GM12878 (cell line): ENCODE results near the gene REPIN1. TPM values are rescaled to one million over a fixed set of nuclear protein-coding genes. Genes with fewer than 3 reads are reported as not detected.

Experiments used
- ASH2L ChIP-seq: fragments of 300-600, 200-600 bp; sonication (generic); IDR thresholded peaks from 2 replicates; pipeline ENCODE4 v1.6.1; 2017; ENCODE audit warnings: low read depth, mild to moderate bottlenecking, borderline replicate concordance
- BCL3 ChIP-seq: IDR thresholded peaks from 2 replicates; pipeline ENCODE4 v1.6.1; 2011; ENCODE audit warnings: borderline replicate concordance, low read depth, mild to moderate bottlenecking, moderate library complexity, low read length; ENCODE audit not compliant: insufficient read depth, poor library complexity, severe bottlenecking
- CTCF ChIP-seq, 3 experiments: IDR thresholded peaks in 2 of 3; conservative IDR thresholded peaks in 1 of 3; 2 replicates each; pipeline ENCODE4 v1.5.1; 2011; ENCODE audit warnings: low read depth in 3 of 3, low read length in 3 of 3, mild to moderate bottlenecking in 3 of 3, control low read depth in 2 of 3, moderate library complexity in 2 of 3, inconsistent platforms in 1 of 3, mixed read lengths in 1 of 3; ENCODE audit not compliant: control insufficient read depth in 2 of 3, insufficient read depth in 1 of 3; ENCODE audit errors: extremely low read depth in 1 of 3
- E2F4 ChIP-seq: IDR thresholded peaks from 2 replicates; pipeline ENCODE4 v1.6.1; 2012; ENCODE audit warnings: low read depth, low read length, improper control_type of control experiment
- IRF3 ChIP-seq: fragments of 450-650 bp; IDR thresholded peaks from 2 replicates; pipeline ENCODE4 v1.6.1; 2014; ENCODE audit warnings: mild to moderate bottlenecking
- IRF5 ChIP-seq: fragments of 450-650 bp; IDR thresholded peaks from 2 replicates; pipeline ENCODE4 v1.6.1; 2017; ENCODE audit warnings: borderline replicate concordance
- MEF2A ChIP-seq: IDR thresholded peaks from 2 replicates; pipeline ENCODE4 v1.6.1; 2011; ENCODE audit warnings: low read depth, mild to moderate bottlenecking, low read length, moderate library complexity; ENCODE audit not compliant: insufficient read depth
- MLLT1 ChIP-seq: fragments of 450-650 bp; IDR thresholded peaks from 2 replicates; pipeline ENCODE4 v1.6.1; 2016; ENCODE audit warnings: mild to moderate bottlenecking
- NFYB ChIP-seq: IDR thresholded peaks from 2 replicates; pipeline ENCODE4 v1.6.1; 2011; ENCODE audit warnings: low read depth, mild to moderate bottlenecking, low read length, improper control_type of control experiment, moderate library complexity; ENCODE audit not compliant: insufficient read depth
- NR2C2 ChIP-seq: IDR thresholded peaks from 2 replicates; pipeline ENCODE4 v1.6.1; 2011; ENCODE audit warnings: borderline replicate concordance, low read depth; ENCODE audit not compliant: control insufficient read depth, insufficient read length
- SIX5 ChIP-seq: IDR thresholded peaks from 2 replicates; pipeline ENCODE4 v1.6.1; 2011; ENCODE audit warnings: mild to moderate bottlenecking, low read depth, low read length, moderate library complexity; ENCODE audit not compliant: severe bottlenecking
- SKIL ChIP-seq: fragments of 450-650 bp; IDR thresholded peaks from 2 replicates; pipeline ENCODE4 v1.6.1; 2017; ENCODE audit warnings: mild to moderate bottlenecking, low read depth, inconsistent platforms; ENCODE audit not compliant: poor library complexity, severe bottlenecking
- SMAD1 ChIP-seq: fragments of 450-650 bp; IDR thresholded peaks from 2 replicates; pipeline ENCODE4 v1.6.1; 2018; ENCODE audit warnings: mild to moderate bottlenecking, low read depth; ENCODE audit not compliant: partially characterized antibody
- SP1 ChIP-seq: IDR thresholded peaks from one replicate; pipeline ENCODE4 v1.6.1; 2011; ENCODE audit warnings: low read depth, low read length
- TAF1 ChIP-seq: IDR thresholded peaks from 2 replicates; pipeline ENCODE4 v1.6.1; 2011; ENCODE audit warnings: mild to moderate bottlenecking, low read depth, low read length, borderline replicate concordance
- USF2 ChIP-seq: IDR thresholded peaks from 2 replicates; pipeline ENCODE4 v1.6.1; 2011; ENCODE audit warnings: low read depth, low read length, improper control_type of control experiment, borderline replicate concordance
- YY1 ChIP-seq: IDR thresholded peaks from 2 replicates; pipeline ENCODE4 v1.6.1; 2011; ENCODE audit warnings: low read depth, mild to moderate bottlenecking, low read length
- polyA plus RNA-seq, 11 experiments: library from polyadenylated mRNA; depleted of rRNA in 4 of 11; unstranded in 6 of 11; stranded (reverse) in 5 of 11; fragments of >200 nt; fragmentation: Nextera tagmentation in 4 of 11; fragmentation: Illumina TruSeq in 1 of 11; extraction: Ambion mirVana in 4 of 11; extraction: Trizol in 1 of 11; gene quantifications; 1 replicate in 1 of 11; 2 replicates in 10 of 11; pipeline versions ENCODE4 v1.2.1 to v1.2.3, GENCODE V29; 2011 to 2016; ENCODE audit warnings: inconsistent platforms in 2 of 11, missing spikeins in 2 of 11, low read depth in 1 of 11
- total RNA-seq, 4 experiments: library from RNA; depleted of rRNA in 3 of 4; stranded (reverse); fragments of >200 nt in 3 of 4; fragmentation: Illumina TruSeq in 1 of 4; extraction: Trizol in 1 of 4; gene quantifications; 2 replicates each; pipeline versions ENCODE4 v1.2.1 to v1.2.3, GENCODE V29; 2013 to 2021

The REPIN1 gene
- total and polyA plus RNA-seq, 10 of the 15 experiments (the other 5 are each of a cell fraction or from before 2014, with no cell fraction given), result 5.1 to 172 (median 76.9) TPM

- no peak for TF ChIP-seq IRF5
- no peak for TF ChIP-seq E2F4
- TF ChIP-seq NFYB, result no peak
- no peak for TF ChIP-seq SMAD1
- TF ChIP-seq MEF2A, result no peak
- no peak for TF ChIP-seq YY1
- TF ChIP-seq ASH2L, result no peak
- TF ChIP-seq IRF3, result no peak
- peak; percentile 20 for TF ChIP-seq SP1
- no peak for TF ChIP-seq TAF1
- TF ChIP-seq MLLT1, result no peak
- TF ChIP-seq USF2, result no peak
- no peak for TF ChIP-seq SIX5
- TF ChIP-seq CTCF (IDR thresholded peaks at IDR 0.05 in 2 of 3, conservative IDR thresholded peaks at IDR 0.05 in 1 of 3; ENCODE audit: control insufficient read depth in 2 of 3, extremely low read depth in 1 of 3, insufficient read depth in 1 of 3, low read depth in 3 of 3, low read length in 3 of 3), result no peak
- no peak for TF ChIP-seq SKIL
- no peak for TF ChIP-seq BCL3
- no peak for TF ChIP-seq NR2C2
These were observed 11.8 kb downstream of the REPIN1 start (continued) for GRCh38 chr7:150380463-150380862.
